HepG2 (cell line): Measurements from ENCODE around the gene SHROOM2.

Experiments used
- JUND ChIP-seq: sonication (generic); formaldehyde crosslinking; IDR thresholded peaks from 2 replicates; pipeline ENCODE4 v1.8.0; 2022; ENCODE audit warnings: mild to moderate bottlenecking, missing genetic modification reagents
- NFE2L2 ChIP-seq: fragments of 150-350 bp; IDR thresholded peaks from 2 replicates; pipeline ENCODE4 v1.6.1; 2014; ENCODE audit warnings: low read length
- TP53 ChIP-seq: sonication (generic); formaldehyde crosslinking; conservative IDR thresholded peaks from 2 replicates; pipeline ENCODE4 v1.4.0; 2020; ENCODE audit warnings: missing genetic modification reagents

DNA sequence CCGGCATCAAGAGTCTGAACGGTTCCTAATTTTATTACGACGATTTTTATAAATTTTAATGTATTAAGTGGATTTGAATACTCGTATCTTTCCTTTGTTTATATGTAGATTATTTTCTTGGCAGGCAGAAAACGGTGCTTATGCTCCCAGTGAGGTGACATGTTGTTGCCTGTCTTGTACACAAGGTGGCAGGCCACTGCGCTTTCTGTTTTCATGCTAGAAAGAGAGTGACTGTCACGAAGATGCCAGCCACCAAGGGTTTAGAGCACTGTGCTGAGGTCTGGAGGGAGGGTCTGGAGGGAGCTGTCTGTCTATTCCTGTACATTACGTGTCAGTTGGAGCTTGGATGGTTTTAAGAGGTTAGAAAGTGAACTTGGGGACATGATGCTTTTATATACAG lies 87.7 kb downstream of the SHROOM2 start:
- TF ChIP-seq NFE2L2 (no peak), JUND (CRISPR knock-in tag) (no peak), TP53 (CRISPR knock-in tag) (no peak)
